OCI-LY1 (cell line): ENCODE results near the gene SLC47A2.

Experiments
- H2AFZ ChIP-seq: fragments of 200-600 bp; sonication (generic), shearing (Covaris generic); 2 replicates; pipeline ENCODE4 v1.6.0; 2014; ENCODE audit warnings: antibody characterized with exemption, mild to moderate bottlenecking, low read length
- H3F3A ChIP-seq: fragments of 200-600 bp; sonication (generic), shearing (Covaris generic); 2 replicates; pipeline ENCODE4 v1.6.0; 2014; ENCODE audit warnings: mild to moderate bottlenecking, antibody characterized with exemption, low read length, moderate library complexity; ENCODE audit not compliant: insufficient read depth
- H3K27ac ChIP-seq: fragments of 200-600 bp; sonication (generic); 2 replicates; pipeline ENCODE4 v1.5.1; 2014; ENCODE audit warnings: low read length, mixed run types, mild to moderate bottlenecking, low read depth; ENCODE audit not compliant: poor library complexity, severe bottlenecking
- H3K27me3 ChIP-seq: fragments of 200-600 bp; sonication (generic); 2 replicates; pipeline ENCODE4 v1.6.0; 2014; ENCODE audit warnings: antibody characterized with exemption, mild to moderate bottlenecking, low read length, moderate library complexity; ENCODE audit not compliant: insufficient read depth
- H3K36me3 ChIP-seq: fragments of 200-600 bp; sonication (generic); 2 replicates; pipeline ENCODE4 v1.6.1; 2014; ENCODE audit warnings: mild to moderate bottlenecking, antibody characterized with exemption, low read length, moderate library complexity, mixed read lengths; ENCODE audit not compliant: insufficient read depth
- H3K4me1 ChIP-seq: fragments of 200-600 bp; sonication (generic); 2 replicates; pipeline ENCODE4 v1.5.1; 2014; ENCODE audit warnings: mild to moderate bottlenecking, low read length, moderate library complexity; ENCODE audit not compliant: insufficient read depth, severe bottlenecking
- H3K4me2 ChIP-seq: fragments of 200-600 bp; sonication (generic), shearing (Covaris generic); 2 replicates; pipeline ENCODE4 v1.6.1; 2014; ENCODE audit warnings: low read length
- H3K4me3 ChIP-seq: fragments of 200-600 bp; sonication (generic); 2 replicates; pipeline ENCODE4 v1.5.1; 2014; ENCODE audit warnings: low read length, low read depth, mild to moderate bottlenecking, mixed read lengths; ENCODE audit not compliant: poor library complexity, severe bottlenecking
- H3K79me2 ChIP-seq: fragments of 200-600 bp; shearing (Covaris generic); 2 replicates; pipeline ENCODE4 v1.6.1; 2016; ENCODE audit warnings: mixed run types, low read length, mixed read lengths; ENCODE audit not compliant: insufficient read depth
- H3K9ac ChIP-seq: fragments of 200-600 bp; sonication (generic), shearing (Covaris generic); 2 replicates; pipeline ENCODE4 v1.6.1; 2014; ENCODE audit warnings: mild to moderate bottlenecking, low read length, mixed read lengths
- H3K9me2 ChIP-seq: fragments of 200-600 bp; sonication (generic), shearing (Covaris generic); 2 replicates; pipeline ENCODE4 v1.6.1; 2014; ENCODE audit warnings: low read depth, mild to moderate bottlenecking, low read length, mixed read lengths
- H3K9me3 ChIP-seq: fragments of 200-600 bp; shearing (Covaris generic); 2 replicates; pipeline ENCODE4 v1.6.1; 2014; ENCODE audit warnings: low read length, mixed read lengths
- H4K20me1 ChIP-seq: fragments of 200-600 bp; sonication (generic), shearing (Covaris generic); 2 replicates; pipeline ENCODE4 v1.6.0; 2016; ENCODE audit warnings: mild to moderate bottlenecking, low read length; ENCODE audit not compliant: insufficient read depth
- CTCF ChIP-seq: fragments of 200-600 bp; sonication (generic), shearing (Covaris generic); IDR thresholded peaks from 2 replicates; pipeline ENCODE4 v1.5.1; 2017; ENCODE audit warnings: mild to moderate bottlenecking, antibody characterized with exemption, low read length, moderate library complexity, mixed read lengths
- EZH2 ChIP-seq: fragments of 200-600 bp; sonication (generic), shearing (Covaris generic); IDR thresholded peaks from 2 replicates; pipeline ENCODE4 v1.8.0; 2017; ENCODE audit warnings: borderline replicate concordance, mixed run types, mild to moderate bottlenecking, antibody characterized with exemption, low read length, moderate library complexity, mixed read lengths

SLC47A2 gene

GRCh38 chr17:19738073-19738449 lies 21.7 kb upstream of the SLC47A2 start:
- no peaks in the 10 kb centered on the region for H3K27me3 ChIP-seq
- no peaks in the 10 kb centered on the region for H3K79me2 ChIP-seq
- H3K27ac ChIP-seq = no peak overlapping the region
- H3K4me2 ChIP-seq = no peak overlapping the region
- H3K9ac ChIP-seq = no peak overlapping the region
- no peaks in the 10 kb centered on the region for H3K9me3 ChIP-seq
- no peaks in the 10 kb centered on the region for H3K9me2 ChIP-seq
- H3K4me3 ChIP-seq = no peak overlapping the region
- H4K20me1 ChIP-seq = no peaks in the 10 kb centered on the region
- no peaks in the 10 kb centered on the region for H3F3A ChIP-seq
- no peak overlapping the region for H2AFZ ChIP-seq
- no peaks in the 10 kb centered on the region for H3K36me3 ChIP-seq
- TF ChIP-seq EZH2 (no peak), CTCF (no peak)
- no peaks in the 10 kb centered on the region for H3K4me1 ChIP-seq

- H2AFZ ChIP-seq = no peak overlapping the region
- no peak overlapping the region for H3K4me3 ChIP-seq
- TF ChIP-seq CTCF (no peak), EZH2 (no peak)
- H3K4me1 ChIP-seq = no peaks in the 10 kb centered on the region
- H3K9me2 ChIP-seq = no peaks in the 10 kb centered on the region
- no peak overlapping the region for H3K27ac ChIP-seq
- H3K79me2 ChIP-seq = no peaks in the 10 kb centered on the region
- no peaks in the 10 kb centered on the region for H3K9me3 ChIP-seq
- H4K20me1 ChIP-seq = no peaks in the 10 kb centered on the region
- no peaks in the 10 kb centered on the region for H3K27me3 ChIP-seq
- H3K9ac ChIP-seq = no peak overlapping the region
- no peaks in the 10 kb centered on the region for H3F3A ChIP-seq
- no peak overlapping the region for H3K4me2 ChIP-seq
- no peaks in the 10 kb centered on the region for H3K36me3 ChIP-seq
These were observed 21.1 kb upstream of the SLC47A2 start for GRCh38 chr17:19737305-19738072.

- Histone ChIP-seq H3K27ac (no peak overlapping the region), H3K4me1 (no peaks in the 10 kb centered on the region), H3K9ac (no peak overlapping the region), H3K4me2 (no peak overlapping the region), H3K9me3 (no peaks in the 10 kb centered on the region), H3K4me3 (no peak overlapping the region), H4K20me1 (no peaks in the 10 kb centered on the region), H3K36me3 (no peaks in the 10 kb centered on the region), H3K79me2 (no peaks in the 10 kb centered on the region), H2AFZ (no peak overlapping the region), H3K27me3 (no peaks in the 10 kb centered on the region), H3K9me2 (no peaks in the 10 kb centered on the region), H3F3A (no peaks in the 10 kb centered on the region)
- no peak for TF ChIP-seq EZH2
These were observed 19.7 kb upstream of the SLC47A2 start for GRCh38 chr17:19736071-19736470.

GRCh38 chr17:19733953-19734526 lies 17.7 kb upstream of the SLC47A2 start:
- no peak overlapping the region for H3K9ac ChIP-seq
- H3K9me3 ChIP-seq = no peaks in the 10 kb centered on the region
- H3K27ac ChIP-seq = no peak overlapping the region
- TF ChIP-seq EZH2 (no peak), CTCF (no peak)
- H4K20me1 ChIP-seq = no peaks in the 10 kb centered on the region
- no peaks in the 10 kb centered on the region for H3K9me2 ChIP-seq
- H3K79me2 ChIP-seq = no peaks in the 10 kb centered on the region
- H3F3A ChIP-seq = no peaks in the 10 kb centered on the region
- no peak overlapping the region for H2AFZ ChIP-seq
- no peaks in the 10 kb centered on the region for H3K27me3 ChIP-seq
- no peaks in the 10 kb centered on the region for H3K4me1 ChIP-seq
- no peaks in the 10 kb centered on the region for H3K36me3 ChIP-seq
- no peak overlapping the region for H3K4me2 ChIP-seq
- H3K4me3 ChIP-seq = no peak overlapping the region
